Fibroblast of lung (primary cell): ENCODE measurements around the gene OSBP2. TPM values are rescaled to one million over a fixed set of nuclear protein-coding genes. Genes with fewer than 3 reads are reported as not detected.
A peak's percentile ranks its signal among the peaks of the same experiment; 100 is the strongest.

Experiments
- DNase-seq, 2 donors: peaks; one replicate each; pipeline versions ENCODE4 v3.0.0 to v3.0.0-alpha.2; 2010; ENCODE audit warnings: low read depth in 2 of 2
- H2AFZ ChIP-seq: 2 replicates; pipeline ENCODE4 v1.5.1; 2012; ENCODE audit warnings: low read length, control low read depth, inconsistent platforms
- H3K27ac ChIP-seq: 2 replicates; pipeline ENCODE4 v1.5.1; 2011; ENCODE audit warnings: low read length, control low read depth; ENCODE audit not compliant: insufficient read depth
- H3K27me3 ChIP-seq: 2 replicates; pipeline ENCODE4 v1.5.1; 2011; ENCODE audit warnings: mild to moderate bottlenecking, low read length; ENCODE audit not compliant: control insufficient read depth, insufficient read depth
- H3K36me3 ChIP-seq: 2 replicates; pipeline ENCODE4 v1.5.1; 2011; ENCODE audit warnings: low read length; ENCODE audit not compliant: control insufficient read depth, insufficient read depth
- H3K4me1 ChIP-seq: 2 replicates; pipeline ENCODE4 v1.5.1; 2011; ENCODE audit warnings: low read length; ENCODE audit not compliant: control insufficient read depth, insufficient read depth; ENCODE audit errors: extremely low read depth
- H3K4me2 ChIP-seq: 2 replicates; pipeline ENCODE4 v1.5.1; 2011; ENCODE audit warnings: low read length, control low read depth; ENCODE audit not compliant: insufficient read depth; ENCODE audit errors: extremely low read depth
- H3K4me3 ChIP-seq, 4 experiments: fragments of 200-600 bp in 1 of 4; sonication (generic) in 1 of 4; replicated peaks in 1 of 4; 2 replicates each; pipeline ENCODE4 v1.5.1; 2011 to 2016; ENCODE audit warnings: low read length in 4 of 4, low read depth in 3 of 4, mild to moderate bottlenecking in 3 of 4, control low read depth in 2 of 4, inconsistent platforms in 1 of 4, mixed read lengths in 1 of 4; ENCODE audit not compliant: insufficient read depth in 1 of 4; ENCODE audit errors: control extremely low read depth in 1 of 4
- H3K79me2 ChIP-seq: 2 replicates; pipeline ENCODE4 v1.5.1; 2012; ENCODE audit warnings: mild to moderate bottlenecking, low read length, inconsistent platforms; ENCODE audit not compliant: control insufficient read depth, insufficient read depth
- H3K9ac ChIP-seq: 2 replicates; pipeline ENCODE4 v1.5.1; 2011; ENCODE audit warnings: mild to moderate bottlenecking, low read length, control low read depth; ENCODE audit not compliant: insufficient read depth
- H3K9me3 ChIP-seq: 2 replicates; pipeline ENCODE4 v1.5.1; 2012; ENCODE audit warnings: low read depth, low read length; ENCODE audit not compliant: control insufficient read depth, insufficient read depth
- H4K20me1 ChIP-seq: 2 replicates; pipeline ENCODE4 v1.5.1; 2011; ENCODE audit warnings: low read length; ENCODE audit not compliant: control insufficient read depth, insufficient read depth; ENCODE audit errors: extremely low read depth
- CTCF ChIP-seq, 2 donors: IDR thresholded peaks in 1 of 2; conservative IDR thresholded peaks in 1 of 2; 1 replicate in 1 of 2; 2 replicates in 1 of 2; pipeline ENCODE4 v1.5.1; 2011 to 2012; ENCODE audit warnings: low read length in 2 of 2, control low read depth in 1 of 2, inconsistent platforms in 1 of 2, low read depth in 1 of 2, mild to moderate bottlenecking in 1 of 2
- EZH2 ChIP-seq: IDR thresholded peaks from 2 replicates; pipeline ENCODE4 v1.5.1; 2012; ENCODE audit warnings: low read length, control low read depth, mild to moderate bottlenecking; ENCODE audit errors: missing control alignments
- polyA plus RNA-seq, 2 donors: library from polyadenylated mRNA; depleted of rRNA in 1 of 2; stranded (reverse) in 1 of 2; unstranded in 1 of 2; fragments of >200 nt; gene quantifications; 2 replicates each; pipeline ENCODE4 v1.2.1, GENCODE V29; 2011 to 2012; ENCODE audit warnings: missing spikeins in 1 of 2
- total RNA-seq: library from RNA; depleted of rRNA; stranded (reverse); fragments of >200 nt; gene quantifications from 2 replicates; pipeline ENCODE4 v1.2.1, GENCODE V29; 2014

Gene OSBP2
- total and polyA plus RNA-seq, 2 donors (not counting 1 experiment from before 2014, with no cell fraction given), result 0.40 to 3.8 TPM

GRCh38 chr22:30803679-30804078 is 109.0 kb downstream of the OSBP2 start:
- Histone ChIP-seq H3K4me1 (no peaks in the 10 kb centered on the region), H3K9ac (no peak overlapping the region), H3K27me3 (no peaks in the 10 kb centered on the region), H3K9me3 (no peaks in the 10 kb centered on the region), H3K79me2 (no peaks in the 10 kb centered on the region), H3K4me3 (no peak overlapping the region), H3K36me3 (no peaks in the 10 kb centered on the region), H3K4me2 (no peak overlapping the region), H3K27ac (no peak overlapping the region), H2AFZ (no peak overlapping the region), H4K20me1 (no peaks in the 10 kb centered on the region)
- DNase-seq, result no peak
- TF ChIP-seq EZH2, result no peak
- TF ChIP-seq CTCF (conservative IDR thresholded peaks at IDR 0.05 in 1 of 2, IDR thresholded peaks at IDR 0.05 in 1 of 2; ENCODE audit: low read depth in 1 of 2, low read length in 2 of 2), result no peak

GRCh38 chr22:30804626-30805025 is 110.0 kb downstream of the OSBP2 start:
- Histone ChIP-seq H3K36me3 (no peaks in the 10 kb centered on the region), H3K4me2 (no peak overlapping the region), H2AFZ (no peak overlapping the region), H4K20me1 (no peaks in the 10 kb centered on the region), H3K9me3 (no peaks in the 10 kb centered on the region), H3K4me3 (no peak overlapping the region), H3K4me1 (no peaks in the 10 kb centered on the region), H3K79me2 (no peaks in the 10 kb centered on the region), H3K9ac (no peak overlapping the region), H3K27ac (no peak overlapping the region), H3K27me3 (no peaks in the 10 kb centered on the region)
- peak in 1 of 2 donors; percentile 27 for DNase-seq
- TF ChIP-seq EZH2 (no peak), CTCF (conservative IDR thresholded peaks at IDR 0.05 in 1 of 2, IDR thresholded peaks at IDR 0.05 in 1 of 2; ENCODE audit: low read depth in 1 of 2, low read length in 2 of 2) (no peak)

- DNase-seq, result peak; percentile 61 to 88
- H3K4me1 ChIP-seq, result no peaks in the 10 kb centered on the region
- no peaks in the 10 kb centered on the region for H4K20me1 ChIP-seq
- H3K4me2 ChIP-seq, result no peak overlapping the region
- no peaks in the 10 kb centered on the region for H3K79me2 ChIP-seq
- H3K36me3 ChIP-seq, result no peaks in the 10 kb centered on the region
- H3K9me3 ChIP-seq, result no peaks in the 10 kb centered on the region
- H3K27me3 ChIP-seq, result no peaks in the 10 kb centered on the region
- no peak overlapping the region for H2AFZ ChIP-seq
- H3K9ac ChIP-seq, result no peak overlapping the region
- H3K4me3 ChIP-seq, result no peak overlapping the region
- H3K27ac ChIP-seq, result no peak overlapping the region
- TF ChIP-seq EZH2 (no peak), CTCF (conservative IDR thresholded peaks at IDR 0.05 in 1 of 2, IDR thresholded peaks at IDR 0.05 in 1 of 2; ENCODE audit: low read depth in 1 of 2, low read length in 2 of 2) (no peak)
These were observed 111.8 kb downstream of the OSBP2 start for GRCh38 chr22:30806391-30806861.
